OCI-LY7 (cell line): ENCODE data around the gene EIF4E. TPM values are rescaled to one million over a fixed set of nuclear protein-coding genes. Genes with fewer than 3 reads are reported as not detected.

ENCODE experiments used
- BruUV-seq: library from RNA; stranded (reverse); fragments of 400-500 nt; replicated peaks from 2 replicates; lab custom pipeline; 2021; lab: Mats Ljungman, UMichigan
- CTCF ChIA-PET: fragments of 300-600 bp; sonication (Branson Sonifier 250); formaldehyde crosslinking; loops from one replicate; lab custom pipeline; 2022; ENCODE audit warnings: antibody characterized with exemption; ENCODE audit not compliant: unreplicated experiment; lab: Charles Lee
- POLR2A ChIA-PET: fragments of 300-600 bp; sonication (Branson Sonifier 250); formaldehyde crosslinking; loops from one replicate; lab custom pipeline; 2022; ENCODE audit warnings: antibody characterized with exemption; lab: Charles Lee
- DNase-seq: peaks from one replicate; pipeline ENCODE4 v3.0.0-alpha.2; 2015; ENCODE audit warnings: low spot score
- H2AFZ ChIP-seq: fragments of 200-600 bp; sonication (generic), shearing (Covaris generic); 2 replicates; pipeline ENCODE4 v1.6.1; 2014; ENCODE audit warnings: mild to moderate bottlenecking, antibody characterized with exemption, low read length, moderate library complexity
- H3K27ac ChIP-seq: fragments of 200-600 bp; sonication (generic); 2 replicates; pipeline ENCODE4 v1.5.1; 2014; ENCODE audit warnings: mixed run types, low read depth, mild to moderate bottlenecking, moderate library complexity, low read length, inconsistent platforms; ENCODE audit not compliant: poor library complexity, severe bottlenecking
- H3K36me3 ChIP-seq: fragments of 200-600 bp; sonication (generic); 2 replicates; pipeline ENCODE4 v1.6.1; 2014; ENCODE audit warnings: mild to moderate bottlenecking, antibody characterized with exemption, low read length, moderate library complexity, mixed read lengths; ENCODE audit not compliant: insufficient read depth
- H3K4me1 ChIP-seq: fragments of 200-600 bp; sonication (generic); 2 replicates; pipeline ENCODE4 v1.5.1; 2014; ENCODE audit warnings: mild to moderate bottlenecking, low read length; ENCODE audit not compliant: insufficient read depth, poor library complexity, severe bottlenecking
- H3K4me2 ChIP-seq: fragments of 200-600 bp; sonication (generic); 2 replicates; pipeline ENCODE4 v1.6.1; 2014; ENCODE audit warnings: mild to moderate bottlenecking, low read length
- H3K4me3 ChIP-seq: fragments of 200-600 bp; sonication (generic); 2 replicates; pipeline ENCODE4 v1.5.1; 2014; ENCODE audit warnings: mild to moderate bottlenecking, low read depth, low read length; ENCODE audit not compliant: poor library complexity, severe bottlenecking
- H3K79me2 ChIP-seq: fragments of 200-600 bp; sonication (generic); 2 replicates; pipeline ENCODE4 v1.6.1; 2016; ENCODE audit warnings: low read depth, mild to moderate bottlenecking, low read length, moderate library complexity, mixed read lengths; ENCODE audit not compliant: insufficient read depth
- H3K9me2 ChIP-seq: fragments of 200-600 bp; sonication (generic); 2 replicates; pipeline ENCODE4 v1.6.1; 2016; ENCODE audit warnings: mild to moderate bottlenecking, low read length, mixed read lengths; ENCODE audit not compliant: insufficient read depth
- H3K9me3 ChIP-seq: fragments of 200-600 bp; sonication (generic); 2 replicates; pipeline ENCODE4 v1.6.1; 2014; ENCODE audit warnings: mild to moderate bottlenecking, mixed run types, low read length, mixed read lengths
- H4K20me1 ChIP-seq: fragments of 200-600 bp; sonication (generic); 2 replicates; pipeline ENCODE4 v1.6.1; 2014; ENCODE audit warnings: mild to moderate bottlenecking, antibody characterized with exemption, low read length, moderate library complexity, mixed read lengths; ENCODE audit not compliant: insufficient read depth
- EZH2phosphoT487 ChIP-seq: fragments of 200-600 bp; sonication (generic); IDR thresholded peaks from 2 replicates; pipeline ENCODE4 v1.6.1; 2018; ENCODE audit warnings: low read depth, borderline replicate concordance, mild to moderate bottlenecking, mixed run types, antibody characterized with exemption, low read length, moderate library complexity, mixed read lengths
- intact Hi-C: fragments of 100-400 bp; cut with micrococcal nuclease; formaldehyde crosslinking; loops from one replicate; pipeline ENCODE4 v1.10.0; 2022; ENCODE audit not compliant: unreplicated experiment
- total RNA-seq, 2 experiments: library from RNA; depleted of rRNA in 1 of 2; stranded (reverse); fragments of >200 nt in 1 of 2; shearing (Covaris generic) in 1 of 2; gene quantifications; 2 replicates each; pipeline ENCODE4 v1.2.3, GENCODE V29; 2014 to 2022
- TF ChIP-seq, protein P1 (sequence below): fragments of 200-600 bp; sonication (generic); conservative IDR thresholded peaks from 2 replicates; pipeline ENCODE4 v1.5.1; 2014; ENCODE audit warnings: mild to moderate bottlenecking, antibody characterized with exemption, low read length, moderate library complexity, mixed read lengths

The EIF4E gene
- total RNA-seq, 2 experiments from 2014 or later: 136 to 160 TPM

DNA sequence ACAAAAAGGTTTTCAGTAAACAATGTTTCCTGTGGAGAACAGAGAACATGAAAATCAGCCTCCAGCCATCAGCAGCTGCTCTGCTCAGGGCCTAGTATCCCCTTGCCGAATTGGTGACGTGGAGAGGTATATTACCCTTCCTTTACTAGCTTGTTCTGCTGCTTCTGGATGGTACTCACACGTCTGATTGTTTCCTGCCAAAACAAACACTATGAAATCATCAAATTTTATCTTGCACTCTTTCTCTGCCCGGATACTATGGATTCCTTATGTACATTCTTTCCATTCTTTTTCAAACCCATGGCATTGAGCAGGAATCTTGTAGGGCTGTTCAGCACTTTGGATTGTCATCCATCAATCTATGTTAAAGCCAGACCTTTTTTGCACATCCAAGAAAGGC lies 47.8 kb upstream of the EIF4E start:
- intact Hi-C loops: no loop called here
- Histone ChIP-seq H3K79me2 (no peaks in the 10 kb centered on the region), H3K4me2 (no peak overlapping the region), H2AFZ (no peak overlapping the region), H3K9me2 (no peaks in the 10 kb centered on the region), H3K27ac (no peak overlapping the region), H3K4me3 (no peak overlapping the region), H4K20me1 (no peaks in the 10 kb centered on the region), H3K4me1 (no peaks in the 10 kb centered on the region), H3K36me3 (no peaks in the 10 kb centered on the region), H3K9me3 (no peaks in the 10 kb centered on the region)
- ChIA-PET CTCF (no interaction called here), POLR2A (no interaction called here)
- DNase-seq: no peak
- no peak for TF ChIP-seq EZH2phosphoT487
- TF ChIP-seq, protein P1, sequence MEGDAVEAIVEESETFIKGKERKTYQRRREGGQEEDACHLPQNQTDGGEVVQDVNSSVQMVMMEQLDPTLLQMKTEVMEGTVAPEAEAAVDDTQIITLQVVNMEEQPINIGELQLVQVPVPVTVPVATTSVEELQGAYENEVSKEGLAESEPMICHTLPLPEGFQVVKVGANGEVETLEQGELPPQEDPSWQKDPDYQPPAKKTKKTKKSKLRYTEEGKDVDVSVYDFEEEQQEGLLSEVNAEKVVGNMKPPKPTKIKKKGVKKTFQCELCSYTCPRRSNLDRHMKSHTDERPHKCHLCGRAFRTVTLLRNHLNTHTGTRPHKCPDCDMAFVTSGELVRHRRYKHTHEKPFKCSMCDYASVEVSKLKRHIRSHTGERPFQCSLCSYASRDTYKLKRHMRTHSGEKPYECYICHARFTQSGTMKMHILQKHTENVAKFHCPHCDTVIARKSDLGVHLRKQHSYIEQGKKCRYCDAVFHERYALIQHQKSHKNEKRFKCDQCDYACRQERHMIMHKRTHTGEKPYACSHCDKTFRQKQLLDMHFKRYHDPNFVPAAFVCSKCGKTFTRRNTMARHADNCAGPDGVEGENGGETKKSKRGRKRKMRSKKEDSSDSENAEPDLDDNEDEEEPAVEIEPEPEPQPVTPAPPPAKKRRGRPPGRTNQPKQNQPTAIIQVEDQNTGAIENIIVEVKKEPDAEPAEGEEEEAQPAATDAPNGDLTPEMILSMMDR: no peak
- BruUV-seq: no TSS peak

DNA sequence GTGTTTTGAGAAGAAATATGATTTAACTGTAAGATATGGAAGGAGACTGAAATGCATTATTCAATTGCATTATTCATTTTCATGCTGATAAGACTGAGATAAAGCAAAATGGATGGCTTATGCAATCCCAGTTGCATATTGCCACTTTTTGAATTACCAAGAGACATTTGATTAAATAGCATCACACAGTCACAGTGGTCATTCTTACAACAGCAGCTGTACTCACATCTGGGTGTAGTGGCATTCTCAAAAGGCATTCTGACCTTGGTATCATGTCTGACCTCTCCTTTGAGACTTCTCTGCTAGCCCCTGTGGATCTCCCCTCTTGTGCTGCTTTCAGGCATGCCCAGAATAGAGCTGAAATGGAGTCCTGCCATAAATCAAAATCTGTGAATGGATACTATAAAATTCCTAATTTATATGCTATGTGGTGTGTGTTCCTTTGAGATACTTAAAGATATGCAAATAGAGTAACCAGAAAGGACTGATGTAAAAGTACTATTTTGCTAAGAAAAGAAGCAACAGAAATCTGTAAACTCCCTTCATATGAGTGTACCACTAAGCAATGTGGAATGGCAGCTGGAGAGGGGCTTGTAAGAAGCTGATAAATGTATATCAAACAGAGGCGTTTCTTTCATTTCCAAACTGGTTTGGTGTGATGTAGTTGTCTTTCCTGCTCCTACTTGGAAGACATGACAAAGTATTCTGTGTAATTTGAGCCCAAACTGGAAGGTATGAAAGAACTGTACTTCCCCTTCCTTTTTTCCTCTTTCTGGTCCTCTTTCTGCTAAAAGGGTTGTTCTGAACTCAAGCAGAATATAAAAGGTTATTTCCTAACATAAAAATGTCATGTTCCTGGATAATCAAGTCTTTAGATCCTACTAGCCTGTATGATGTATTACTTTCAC lies 41.2 kb upstream of the EIF4E start:
- no peak for DNase-seq
- Histone ChIP-seq H3K36me3 (no peaks in the 10 kb centered on the region), H3K4me3 (no peak overlapping the region), H3K27ac (no peak overlapping the region), H2AFZ (no peak overlapping the region), H3K4me2 (no peak overlapping the region), H3K9me2 (no peaks in the 10 kb centered on the region), H3K4me1 (no peaks in the 10 kb centered on the region), H3K9me3 (no peaks in the 10 kb centered on the region), H4K20me1 (no peaks in the 10 kb centered on the region), H3K79me2 (no peaks in the 10 kb centered on the region)
- TF ChIP-seq, protein P1: no peak
- TF ChIP-seq EZH2phosphoT487: no peak
- CTCF ChIA-PET: no interaction called here
- BruUV-seq: no TSS peak
- intact Hi-C loops: no loop called here
- POLR2A ChIA-PET: interaction anchor here (1.1 kb wide), 1 partner anchor 8 kb away, joined by 3 read pairs; no protein-coding TSS in a partner anchor
